ENCODE results near the gene UBE2J2.

Gene UBE2J2

DNA sequence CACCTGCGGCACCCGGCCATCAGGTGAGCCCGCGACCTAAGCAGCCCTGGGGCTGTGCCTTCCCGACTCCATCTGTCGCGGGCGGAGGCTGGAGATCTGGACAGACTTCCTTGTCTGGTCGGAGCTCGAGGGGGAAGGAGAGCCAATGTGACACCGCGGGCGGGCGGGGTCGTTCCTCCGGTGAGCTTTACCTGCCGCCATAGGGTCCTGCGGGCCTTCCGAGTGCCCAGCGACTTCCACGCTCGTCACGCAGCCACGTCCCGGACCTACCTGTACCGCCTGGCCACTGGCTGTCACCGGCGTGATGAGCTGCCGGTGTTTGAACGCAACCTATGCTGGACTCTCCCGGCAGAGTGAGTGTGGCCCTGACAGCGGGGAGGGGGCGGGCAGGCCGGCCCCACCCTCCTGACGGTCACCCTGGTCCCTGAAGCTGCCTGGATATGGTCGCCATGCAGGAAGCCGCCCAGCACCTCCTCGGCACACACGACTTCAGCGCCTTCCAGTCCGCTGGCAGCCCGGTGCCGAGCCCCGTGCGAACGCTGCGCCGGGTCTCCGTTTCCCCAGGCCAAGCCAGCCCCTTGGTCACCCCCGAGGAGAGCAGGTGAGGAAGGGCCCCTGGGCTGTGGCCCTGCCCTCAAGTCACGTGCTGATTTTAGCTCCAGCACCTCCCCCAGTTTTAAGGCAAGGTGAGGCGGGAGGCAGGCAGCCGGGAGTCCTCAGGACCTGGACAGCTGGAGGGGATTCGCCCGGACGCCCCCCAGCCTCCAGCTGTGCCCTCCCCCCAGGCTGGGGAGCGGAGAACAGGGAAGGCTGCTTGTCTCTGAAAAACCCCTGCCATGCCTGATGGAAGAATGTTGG is 35.8 kb upstream of the UBE2J2 start:
- no peak for DNase-seq

DNA sequence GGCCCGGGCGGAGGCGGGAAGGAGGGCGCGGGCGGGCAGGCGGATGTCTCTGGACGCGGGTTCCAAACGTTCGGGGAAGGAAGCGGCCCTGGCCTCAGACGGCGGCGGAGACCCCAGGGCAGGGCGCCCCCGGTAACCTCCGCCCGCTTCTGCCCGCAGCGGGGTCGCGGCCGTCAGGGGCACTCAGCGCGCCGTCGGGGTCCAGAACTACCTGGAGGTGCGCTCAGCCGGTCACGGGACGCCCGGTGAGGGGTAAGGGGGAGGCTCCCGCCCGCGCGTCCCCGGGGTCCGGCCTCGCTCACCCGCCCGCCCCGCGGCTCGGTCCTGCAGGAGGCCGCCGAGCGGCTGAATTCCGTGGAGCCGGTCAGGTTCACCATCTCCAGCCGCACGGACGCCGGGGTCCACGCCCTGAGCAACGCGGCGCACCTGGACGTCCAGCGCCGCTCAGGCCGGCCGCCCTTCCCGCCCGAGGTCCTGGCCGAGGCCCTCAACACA is 35.1 kb upstream of the UBE2J2 start:
- no peak for DNase-seq

DNA sequence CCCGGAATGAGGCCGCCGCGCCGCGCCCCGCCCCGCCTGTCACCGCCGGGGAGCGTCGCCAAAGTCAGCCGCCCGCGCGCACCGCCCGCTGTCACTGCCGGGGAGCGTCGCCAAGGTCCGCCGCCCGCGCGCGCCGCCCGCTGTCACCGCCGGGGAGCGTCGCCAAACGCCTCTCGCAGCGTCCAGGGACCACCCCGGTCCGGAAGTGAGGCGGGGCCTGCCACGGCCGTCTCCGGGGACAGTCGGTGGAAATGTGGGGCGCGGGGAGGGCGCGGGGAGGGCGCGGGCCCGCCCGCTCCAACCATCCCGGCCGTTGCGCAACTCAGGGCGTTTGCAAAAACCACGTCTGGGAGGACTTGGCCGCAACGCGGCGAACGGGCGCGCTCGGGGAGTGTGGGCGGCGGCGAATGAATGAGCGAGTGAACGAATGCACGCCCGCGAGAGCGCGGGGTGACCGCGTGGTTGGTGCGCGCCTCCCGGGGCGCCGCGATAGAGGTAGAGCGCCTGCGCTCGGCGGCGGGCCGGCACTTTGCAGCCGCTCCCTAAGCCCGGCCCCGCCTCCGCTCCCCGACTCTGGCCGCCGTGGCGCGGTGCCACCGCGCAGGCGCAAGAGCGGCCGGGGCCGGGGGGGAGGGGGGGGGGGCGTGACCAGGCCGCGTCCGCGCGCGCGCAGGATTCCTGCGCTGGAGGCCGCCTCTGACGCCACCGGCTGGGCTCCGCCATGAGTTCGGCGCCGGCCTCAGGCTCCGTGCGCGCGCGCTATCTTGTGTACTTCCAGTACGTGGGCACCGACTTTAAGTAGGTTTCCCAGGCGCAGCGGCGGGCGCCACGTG is 34.5 kb upstream of the UBE2J2 start, which contains the start of the genes ACAP3 and PUSL1:
Gene ACAP3 (minus strand): TSS at position 8 of the 833 bp plus-strand sequence. CDS start 115 bp downstream, outside the sequence.
Gene PUSL1 (plus strand): TSS at position 675 of the 833 bp plus-strand sequence. CDS start 47 bp downstream, at position 722.
- peak; percentile 87 for DNase-seq

DNA sequence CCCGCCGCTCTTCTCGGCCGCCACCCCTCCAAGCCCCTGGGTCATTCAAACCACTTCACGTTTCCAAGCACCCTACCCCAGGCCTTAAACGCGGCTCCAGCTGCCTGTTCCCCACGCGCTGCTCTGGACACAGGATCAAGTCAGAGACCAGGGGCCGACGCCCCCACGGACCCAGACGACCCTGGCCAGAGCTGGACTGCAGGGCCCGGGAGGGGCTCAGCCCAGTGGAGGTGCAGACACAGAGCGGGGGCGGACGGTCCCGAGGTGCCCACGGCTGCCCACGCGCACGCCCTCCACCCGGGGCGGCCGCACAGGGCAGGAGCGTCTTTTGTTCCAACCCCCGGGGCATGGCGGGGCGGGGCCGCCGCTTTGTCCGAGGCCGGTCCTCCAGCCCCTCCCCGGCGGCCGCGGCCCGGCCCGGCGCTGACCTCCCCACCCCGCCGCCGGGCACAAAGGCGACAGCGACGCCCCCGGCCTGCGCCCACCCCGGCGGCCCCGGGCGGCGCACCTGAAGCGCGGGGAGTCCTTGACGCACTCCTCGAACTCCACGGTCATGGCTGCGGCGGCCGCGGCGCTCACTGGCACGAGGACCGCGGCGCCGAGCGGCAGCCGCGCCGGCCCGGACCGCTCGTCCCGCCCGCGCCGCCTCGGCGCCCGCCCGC is 33.7 kb upstream of the UBE2J2 start:
- no peak for DNase-seq

DNA sequence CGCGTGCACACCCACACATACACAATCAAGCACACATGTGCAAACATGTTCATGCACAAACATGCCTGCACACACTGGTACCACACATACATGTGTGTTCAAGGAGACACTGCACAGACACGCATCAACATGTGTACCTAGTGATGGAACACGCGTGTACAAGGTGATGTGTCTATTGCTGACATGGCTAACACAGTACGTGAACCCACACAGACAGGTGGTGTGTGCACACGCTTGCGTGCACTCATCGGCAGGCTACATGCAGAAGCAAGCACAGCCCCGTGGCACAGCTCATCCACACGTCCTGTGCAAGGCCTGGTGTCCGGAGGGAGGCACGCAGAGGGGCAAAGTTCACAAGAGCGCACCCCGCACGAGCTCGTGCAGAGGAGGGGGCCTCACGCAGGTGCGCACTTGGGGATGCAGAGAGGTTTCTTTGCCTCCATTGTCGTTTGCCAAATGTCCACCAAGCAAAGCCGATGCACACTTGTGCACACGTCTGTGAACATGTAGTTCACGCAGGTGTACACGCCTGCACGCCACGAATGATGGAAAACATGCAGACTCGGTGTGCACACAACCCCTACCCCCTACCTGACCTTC is 33.1 kb upstream of the UBE2J2 start:
- no peak for DNase-seq

DNA sequence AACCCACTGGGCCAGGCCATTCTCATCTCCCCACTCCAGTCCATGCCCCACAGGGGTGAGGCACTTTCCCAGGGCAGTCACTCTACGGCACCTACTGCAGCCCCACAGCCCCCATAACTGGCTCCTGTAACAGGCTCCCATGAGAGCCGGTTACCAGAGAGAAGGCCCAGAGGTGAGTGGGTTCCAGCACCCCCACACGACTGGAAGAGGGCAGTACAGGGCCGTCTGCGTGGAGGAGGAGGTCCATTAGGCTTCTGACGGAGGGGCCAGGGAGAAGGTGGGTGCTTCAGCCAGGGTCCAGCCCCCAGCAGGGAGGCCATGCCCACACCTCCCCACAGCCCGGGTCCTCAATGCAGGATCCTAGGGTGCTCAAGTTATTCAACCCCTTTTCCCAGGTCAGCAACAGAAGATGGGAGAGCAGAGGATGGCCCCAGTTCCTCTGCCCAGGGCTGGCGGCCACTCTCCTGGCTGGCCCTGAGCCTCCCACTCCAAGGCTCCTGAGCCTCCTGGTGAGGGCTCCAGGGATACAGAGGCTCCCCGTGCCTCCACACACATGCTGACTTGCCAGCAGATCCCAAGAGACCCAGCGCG is 32.5 kb upstream of the UBE2J2 start:
- no peak for DNase-seq

DNA sequence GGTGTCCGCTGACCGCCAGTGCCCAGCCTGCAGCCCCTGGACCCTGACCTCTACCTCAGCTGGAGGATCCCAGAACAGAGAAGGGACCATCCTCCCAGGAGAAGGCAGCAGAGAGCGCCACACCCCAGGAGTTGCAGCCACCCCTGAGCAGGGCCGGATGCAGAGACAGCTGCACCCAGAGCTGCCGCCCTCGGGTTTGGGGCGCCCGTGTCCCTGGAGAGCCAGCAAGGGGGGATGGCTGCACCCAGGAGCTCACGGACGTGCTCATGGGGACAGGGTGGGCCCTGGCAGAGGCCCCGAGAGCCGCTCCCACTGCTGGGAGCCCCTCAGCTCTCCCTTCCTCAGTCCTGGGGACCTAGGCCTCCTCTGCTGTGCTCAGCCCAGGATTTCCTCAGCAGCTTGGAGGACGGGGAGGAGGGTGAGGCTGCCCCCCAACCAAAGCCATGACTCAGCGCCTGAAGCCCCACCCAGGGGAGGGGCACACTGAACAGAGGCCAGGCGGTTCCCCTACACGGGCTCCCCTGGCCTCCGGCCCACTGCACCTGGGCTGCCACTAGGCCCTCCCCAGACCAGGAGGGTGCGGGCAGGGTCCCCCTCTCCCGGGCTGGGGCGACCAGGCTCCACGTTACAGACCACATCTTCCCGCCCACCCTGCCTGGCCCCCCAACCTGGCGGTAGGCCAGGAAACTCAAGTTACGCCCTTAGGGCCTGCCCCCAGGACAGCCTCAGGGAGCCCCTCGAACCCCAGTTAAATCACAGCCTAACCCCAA is 31.8 kb upstream of the UBE2J2 start:
- DNase-seq, result peak; percentile 65

DNA sequence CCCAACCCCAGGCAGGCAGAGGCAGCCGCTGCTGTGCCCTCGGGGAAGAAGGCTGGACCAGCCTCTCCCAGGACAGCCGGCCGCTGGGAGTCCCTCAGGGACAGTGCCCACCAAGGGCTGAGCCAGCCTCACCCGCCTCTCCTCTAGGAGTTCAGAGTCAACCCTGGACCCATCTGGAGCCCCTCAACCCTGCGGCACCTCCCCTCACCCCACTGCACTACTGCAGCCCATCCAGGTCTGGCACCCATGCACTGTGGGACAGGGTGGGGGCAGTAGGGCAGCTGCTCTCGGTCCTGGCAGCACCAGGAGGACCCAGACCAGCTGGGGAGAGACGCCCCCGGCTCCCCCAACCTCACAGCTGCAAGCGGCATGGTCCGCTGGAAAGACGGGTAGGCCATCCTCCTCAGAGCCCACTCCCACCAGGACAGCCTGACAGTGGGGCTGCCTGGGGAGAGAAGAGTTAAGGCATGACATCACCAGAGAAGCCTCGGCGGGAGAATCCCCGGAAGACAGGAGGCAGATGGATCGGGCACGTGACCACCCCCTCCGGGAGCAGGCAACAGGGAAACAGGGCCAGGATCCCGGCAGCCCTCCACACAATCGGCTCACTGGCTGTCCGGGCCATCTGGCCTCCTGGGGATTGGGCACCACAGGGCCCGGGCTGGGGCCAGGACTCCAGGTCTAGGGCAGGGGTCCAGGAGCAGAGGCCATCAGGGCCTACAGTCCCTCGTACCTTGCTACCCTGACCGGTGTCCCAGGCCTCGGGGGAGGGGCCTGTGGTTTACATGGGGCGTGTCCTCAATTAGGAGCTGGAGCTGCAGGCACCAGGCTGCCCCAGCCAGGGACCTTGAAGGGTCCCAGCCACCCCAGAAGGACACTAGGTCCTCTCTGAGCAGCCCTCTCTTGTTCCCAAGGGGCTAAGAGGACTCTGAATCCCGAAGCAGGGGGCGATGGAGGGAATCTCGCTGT is 31.0 kb upstream of the UBE2J2 start:
- DNase-seq, result no peak

DNA sequence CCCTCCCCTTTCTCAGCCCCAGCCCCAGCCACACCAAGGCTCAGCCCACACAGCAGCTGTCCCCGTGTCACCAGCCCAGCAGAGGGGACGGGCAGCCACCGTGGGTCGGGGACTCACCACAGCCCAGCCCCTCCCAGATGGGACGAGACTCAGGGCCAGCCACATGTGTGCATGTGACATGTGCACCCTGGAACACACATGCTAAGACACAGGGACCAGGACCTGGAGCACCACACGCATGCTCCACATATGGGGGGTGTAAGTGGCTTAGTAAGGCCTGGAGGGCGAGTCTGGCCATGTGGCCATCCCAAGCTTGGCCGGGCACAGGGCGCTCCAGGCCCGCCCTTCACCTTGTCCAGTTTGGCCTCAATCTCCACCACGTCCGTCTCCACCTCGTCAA is 30.1 kb upstream of the UBE2J2 start:
- no peak for DNase-seq

DNA sequence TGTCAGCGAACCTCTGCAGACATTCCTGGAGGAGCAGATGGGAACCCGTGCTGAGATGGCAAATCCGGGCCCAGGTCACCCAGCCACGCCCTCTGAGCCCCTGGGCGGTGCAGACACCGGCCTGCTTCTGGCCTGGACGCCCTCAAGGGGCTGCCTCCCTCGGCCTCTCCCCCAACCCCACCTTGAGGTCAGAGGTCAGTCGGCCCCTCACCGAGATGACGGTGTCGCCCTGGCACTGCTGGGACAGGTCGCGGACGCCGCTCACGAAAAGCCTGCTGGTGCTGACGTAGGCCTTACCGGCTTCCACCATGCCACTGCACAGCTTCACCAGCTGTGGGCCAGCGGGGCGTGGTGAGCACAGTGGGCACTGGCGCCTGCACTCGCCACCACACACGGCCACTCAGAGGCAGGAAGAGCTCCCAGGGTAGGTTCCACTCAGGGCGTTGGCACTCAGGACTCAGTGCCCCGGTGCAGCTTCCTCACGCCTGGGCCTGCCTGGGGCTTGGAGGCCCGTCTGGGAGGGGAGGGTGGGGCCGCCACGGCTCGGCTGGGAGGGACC is 29.4 kb upstream of the UBE2J2 start:
- DNase-seq, result no peak

DNA sequence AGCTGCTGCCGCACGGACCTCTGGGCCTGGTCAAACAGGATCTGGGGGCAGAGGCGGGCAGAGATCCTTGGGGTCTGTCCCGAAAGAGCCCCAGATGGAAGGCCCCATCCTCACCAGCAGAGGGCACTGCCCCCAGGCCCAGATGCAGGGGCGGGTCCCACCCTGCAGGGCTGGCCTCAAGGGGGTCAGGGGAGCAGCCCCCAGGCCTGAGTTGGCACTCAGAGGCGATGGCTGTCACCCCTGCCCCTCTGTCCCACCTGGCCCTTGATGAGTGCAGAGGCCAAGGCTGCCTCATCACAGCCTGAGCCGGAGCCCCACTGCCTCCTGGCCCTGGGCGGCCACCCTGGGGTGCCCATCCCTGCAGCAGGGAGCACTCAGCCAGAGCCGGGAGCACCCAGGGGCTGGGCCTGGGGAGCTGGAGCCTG is 28.4 kb upstream of the UBE2J2 start:
- DNase-seq, result no peak

DNA sequence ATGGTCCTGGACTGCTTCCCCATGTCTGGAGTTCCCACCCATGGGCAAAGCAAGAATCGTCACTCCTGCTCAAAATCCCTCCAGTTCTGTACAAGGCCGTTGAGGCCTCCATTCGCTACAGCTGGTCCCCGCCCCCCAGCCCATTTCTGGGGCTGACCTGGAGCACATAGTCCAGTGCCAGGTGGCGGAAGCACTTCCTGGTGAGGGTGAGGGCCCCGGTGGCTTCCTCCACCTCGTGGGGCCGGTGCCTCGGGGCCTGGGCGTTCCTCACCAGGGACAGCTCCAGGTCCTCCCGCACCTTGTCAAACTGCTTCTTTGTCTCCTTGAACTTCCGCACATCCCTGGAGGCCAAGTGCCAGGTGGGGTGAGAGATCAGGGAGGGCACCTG is 26.7 kb upstream of the UBE2J2 start:
- DNase-seq, result no peak

DNA sequence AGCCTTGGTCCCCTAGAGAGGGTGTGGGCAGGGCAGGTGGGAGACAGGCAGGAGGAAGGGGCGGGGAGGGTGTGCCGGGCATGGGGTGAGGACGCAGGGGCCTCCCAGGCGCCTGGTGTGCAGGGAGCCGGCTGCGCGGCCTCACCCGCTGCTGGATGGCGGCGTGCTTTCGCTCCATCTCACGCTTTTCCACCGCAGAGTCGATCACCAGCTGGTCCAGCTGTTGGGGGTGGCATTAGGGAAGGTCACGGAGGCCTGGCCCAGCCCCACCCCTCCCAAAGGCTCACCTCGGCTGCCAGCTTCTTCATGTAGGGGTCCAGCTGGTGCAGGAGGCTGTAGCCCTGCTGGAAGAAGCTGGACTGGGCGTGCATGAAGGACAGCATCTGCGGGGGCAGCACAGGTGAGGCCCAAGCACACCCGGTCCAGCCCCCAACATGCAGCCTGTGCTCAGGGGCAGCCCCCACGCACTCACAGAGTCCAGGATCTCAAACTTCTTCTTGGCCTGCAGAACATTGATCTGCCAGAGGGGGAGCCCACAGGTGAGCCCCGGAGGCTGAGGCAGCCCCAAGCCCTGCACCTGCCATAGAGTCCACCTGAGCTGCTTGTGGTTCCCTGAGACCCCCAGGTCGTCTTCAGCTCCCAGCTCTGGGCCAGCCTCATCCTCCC is 26.2 kb upstream of the UBE2J2 start:
- DNase-seq, result no peak

DNA sequence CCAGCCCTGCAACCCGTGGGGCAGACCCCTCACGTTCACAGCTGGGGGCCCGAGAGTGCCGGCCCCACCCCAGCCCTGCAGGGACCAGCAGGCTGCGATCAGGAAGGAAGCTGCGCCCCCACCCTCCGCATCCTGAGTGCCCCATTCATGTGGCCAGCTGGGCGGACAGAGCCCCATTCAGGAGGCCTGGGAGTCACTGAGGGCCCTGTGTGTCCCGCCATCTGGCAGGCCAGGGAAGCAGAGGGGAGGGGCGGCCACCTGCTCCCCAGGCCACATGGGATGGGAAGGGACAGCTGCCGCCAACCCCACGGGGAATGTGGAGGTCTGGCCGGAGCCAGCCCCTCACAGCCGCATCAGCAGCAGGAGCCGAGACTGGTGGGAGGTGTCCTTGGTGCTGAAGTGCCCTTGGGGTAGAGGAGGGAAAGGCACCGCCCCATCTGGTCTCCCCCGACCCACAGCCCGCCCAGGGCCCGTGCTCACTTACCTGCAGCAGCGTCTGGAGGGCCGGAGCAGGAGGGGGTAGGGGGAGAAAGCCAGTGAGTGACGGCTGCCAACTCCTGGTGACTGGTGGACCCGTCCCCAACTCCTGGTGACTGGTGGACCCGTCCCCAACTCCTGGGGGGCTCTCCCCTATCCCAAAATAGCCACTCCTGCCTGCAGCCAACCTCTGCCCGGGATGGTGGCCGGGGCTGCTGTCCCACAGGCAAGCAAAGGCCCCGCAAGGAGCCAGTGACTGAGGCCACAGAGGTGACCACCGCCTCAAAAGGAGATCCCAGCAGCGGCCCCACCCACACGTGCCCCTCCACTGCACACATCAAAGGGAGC is 25.4 kb upstream of the UBE2J2 start:
- DNase-seq, result no peak

DNA sequence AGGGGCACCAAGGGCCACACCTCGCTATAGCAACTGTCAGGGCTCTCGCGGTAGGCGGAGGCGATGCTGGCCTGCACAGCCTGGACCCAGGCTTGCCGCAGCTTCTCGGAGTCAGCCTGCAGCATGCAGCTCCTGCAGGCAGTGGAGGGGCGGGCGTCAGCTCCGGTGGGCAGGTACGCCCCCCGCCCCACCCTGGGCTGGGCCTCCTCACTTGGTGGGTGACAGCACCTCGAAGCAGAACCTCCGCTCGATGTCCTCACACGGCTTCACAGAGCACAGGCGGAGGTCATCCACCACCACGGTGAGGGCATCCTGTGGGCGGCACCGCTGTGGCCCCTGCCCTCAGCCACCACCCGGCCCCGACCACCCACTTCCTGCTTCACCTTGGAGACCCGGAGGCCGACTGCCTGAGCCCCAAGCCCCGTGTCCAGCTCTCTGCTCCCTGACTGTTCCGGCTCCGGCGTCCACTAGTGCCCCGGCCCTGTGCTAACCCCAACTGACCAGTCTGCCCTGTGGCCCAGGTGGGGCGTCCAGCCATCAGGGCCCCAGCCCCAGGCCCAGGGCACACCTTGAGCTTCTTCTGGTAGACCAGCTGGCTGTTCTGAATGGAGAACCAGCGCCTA is 24.3 kb upstream of the UBE2J2 start:
- DNase-seq, result no peak

DNA sequence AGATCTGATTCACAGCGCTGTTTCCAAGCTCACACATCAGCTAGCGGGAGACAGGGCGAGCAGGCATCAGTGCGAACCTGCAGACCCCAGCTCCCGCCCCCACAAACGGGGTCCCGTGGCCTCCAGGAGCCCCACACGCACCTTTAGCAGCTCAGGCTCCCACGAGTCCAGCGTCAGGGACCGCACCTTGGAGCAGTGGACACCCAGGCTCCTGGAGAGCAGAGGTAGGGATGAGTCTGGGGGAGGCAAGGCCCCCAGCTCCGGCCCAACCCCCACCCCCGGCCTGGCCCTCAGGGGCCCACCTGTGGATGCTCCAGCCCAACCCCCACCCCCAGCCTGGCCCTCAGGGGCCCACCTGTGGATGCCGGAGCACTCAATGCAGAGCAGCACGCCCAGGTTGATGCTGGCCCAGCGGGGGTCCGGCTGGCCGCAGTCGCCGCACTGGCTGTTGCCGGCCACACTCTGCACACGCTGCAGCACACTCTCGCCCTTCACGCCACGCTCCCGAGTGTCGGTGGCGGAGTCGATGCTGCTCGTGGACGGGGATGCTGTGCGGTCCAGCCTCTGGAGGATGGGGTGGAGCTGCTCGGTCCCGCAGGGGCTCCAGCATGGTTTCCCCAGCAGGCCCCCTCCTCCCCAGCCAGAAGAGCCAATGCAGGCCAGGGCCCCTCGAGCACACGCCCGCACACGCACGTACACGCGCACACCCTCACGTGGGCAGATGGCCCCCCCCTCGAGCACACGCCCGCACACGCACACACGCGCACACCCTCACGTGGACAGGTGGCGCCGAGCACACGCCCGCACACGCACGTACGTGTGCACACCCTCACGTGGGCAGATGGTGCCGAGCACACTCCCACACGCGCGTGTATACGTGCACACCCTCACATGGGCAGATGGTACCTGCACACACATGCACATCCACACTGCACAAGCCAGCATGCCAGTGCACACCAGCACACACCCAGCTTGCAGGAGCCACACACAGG is 22.7 kb upstream of the UBE2J2 start:
- DNase-seq, result no peak
